C4-2B (cell line): Measurements from ENCODE around the gene PDXP.

ENCODE experiments used
- H3K27ac ChIP-seq: fragments of 450-650 bp; 2 replicates; pipeline ENCODE4 v1.5.1; 2017
- CTCF ChIP-seq: fragments of 450-650 bp; conservative IDR thresholded peaks from 2 replicates; pipeline ENCODE4 v1.5.1; 2017; ENCODE audit warnings: mild to moderate bottlenecking
- ZFX ChIP-seq: fragments of 450-650 bp; IDR thresholded peaks from 2 replicates; pipeline ENCODE4 v1.6.1; 2017

The PDXP gene

GRCh38 chr22:37697538-37697835, 39.0 kb downstream of the PDXP start:
- H3K27ac ChIP-seq: no peak overlapping the region
- TF ChIP-seq CTCF (no peak), ZFX (no peak)

- H3K27ac ChIP-seq: no peak overlapping the region
- TF ChIP-seq ZFX (no peak), CTCF (no peak)
Observed at GRCh38 chr22:37701141-37701786, 42.7 kb downstream of the PDXP start.

- TF ChIP-seq CTCF: no peak
- no peak for TF ChIP-seq ZFX
Observed at GRCh38 chr22:37703906-37704305, 45.4 kb downstream of the PDXP start.

GRCh38 chr22:37704645-37705044, 46.1 kb downstream of the PDXP start:
- H3K27ac ChIP-seq: no peak overlapping the region
- no peak for TF ChIP-seq CTCF
- TF ChIP-seq ZFX: no peak

More at GRCh38 chr22:37703906-37704305, 45.4 kb downstream of the PDXP start:
- H3K27ac ChIP-seq: no peak overlapping the region

GRCh38 chr22:37705205-37705604, 46.7 kb downstream of the PDXP start:
- H3K27ac ChIP-seq: no peak overlapping the region
- no peak for TF ChIP-seq CTCF
- TF ChIP-seq ZFX: no peak

DNA sequence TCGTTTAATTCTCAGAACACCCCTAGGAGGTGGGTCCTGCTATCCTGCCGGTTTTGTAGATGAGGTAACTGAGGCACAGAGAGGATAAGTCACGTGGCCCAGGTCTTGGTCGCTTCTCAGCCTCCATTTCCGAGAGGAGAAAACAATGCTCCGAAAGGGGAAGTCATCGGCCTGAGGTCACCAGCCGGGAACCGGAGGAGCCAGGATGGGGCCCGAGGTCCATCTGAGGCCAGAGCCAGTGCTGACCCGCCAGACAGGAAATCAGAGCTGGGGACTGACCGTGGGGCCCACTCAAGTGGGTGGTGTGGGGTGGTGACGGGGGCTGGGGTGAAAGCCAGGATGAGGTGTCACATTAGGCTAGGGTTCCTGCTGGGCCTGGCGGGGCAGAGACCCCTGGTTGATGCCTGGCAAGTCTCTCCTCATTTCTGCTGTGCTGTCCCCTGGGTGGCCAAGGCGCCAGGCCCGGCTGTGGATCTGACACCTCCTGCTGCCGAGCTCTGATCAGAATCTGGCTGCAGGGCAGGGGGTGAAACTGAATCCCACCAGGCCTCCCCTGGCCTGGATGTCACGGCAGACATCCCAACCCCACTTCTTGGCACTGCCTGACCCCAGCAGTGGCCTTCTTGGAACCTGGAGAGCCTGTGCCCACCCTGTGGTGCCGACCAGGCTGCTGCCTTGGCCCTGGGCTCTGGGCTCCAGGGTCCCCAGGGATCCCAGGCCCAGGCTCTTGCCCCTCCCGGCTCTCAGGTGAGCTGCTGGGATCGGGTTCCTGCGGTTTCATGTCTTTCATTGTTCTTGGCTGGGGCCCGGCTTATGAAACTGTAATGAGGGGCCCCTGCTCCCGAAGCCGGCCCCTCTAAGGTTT, 50.3 kb downstream of the PDXP start:
- no peak overlapping the region for H3K27ac ChIP-seq
- TF ChIP-seq CTCF (no peak), ZFX (no peak)

DNA sequence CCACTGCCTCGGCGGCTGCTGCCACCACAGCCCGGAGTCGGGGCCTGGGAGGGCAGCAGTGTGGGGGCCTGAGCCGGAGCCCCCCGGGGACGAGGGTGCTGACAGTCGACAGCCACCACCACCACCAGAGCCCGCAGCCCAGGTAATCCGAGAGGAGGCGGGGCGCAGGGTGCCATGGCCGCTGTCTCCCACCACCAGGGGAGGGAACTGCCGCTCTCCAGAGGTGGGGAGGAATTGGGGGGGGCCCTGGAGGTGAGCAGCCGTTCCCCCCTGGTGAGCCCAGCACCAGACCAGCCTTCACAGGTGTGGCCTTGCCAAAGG, 50.9 kb downstream of the PDXP start:
- H3K27ac ChIP-seq: no peak overlapping the region
- TF ChIP-seq ZFX (no peak), CTCF (no peak)
